ENCODE measurements around the gene CAMK2B.

Gene CAMK2B

DNA sequence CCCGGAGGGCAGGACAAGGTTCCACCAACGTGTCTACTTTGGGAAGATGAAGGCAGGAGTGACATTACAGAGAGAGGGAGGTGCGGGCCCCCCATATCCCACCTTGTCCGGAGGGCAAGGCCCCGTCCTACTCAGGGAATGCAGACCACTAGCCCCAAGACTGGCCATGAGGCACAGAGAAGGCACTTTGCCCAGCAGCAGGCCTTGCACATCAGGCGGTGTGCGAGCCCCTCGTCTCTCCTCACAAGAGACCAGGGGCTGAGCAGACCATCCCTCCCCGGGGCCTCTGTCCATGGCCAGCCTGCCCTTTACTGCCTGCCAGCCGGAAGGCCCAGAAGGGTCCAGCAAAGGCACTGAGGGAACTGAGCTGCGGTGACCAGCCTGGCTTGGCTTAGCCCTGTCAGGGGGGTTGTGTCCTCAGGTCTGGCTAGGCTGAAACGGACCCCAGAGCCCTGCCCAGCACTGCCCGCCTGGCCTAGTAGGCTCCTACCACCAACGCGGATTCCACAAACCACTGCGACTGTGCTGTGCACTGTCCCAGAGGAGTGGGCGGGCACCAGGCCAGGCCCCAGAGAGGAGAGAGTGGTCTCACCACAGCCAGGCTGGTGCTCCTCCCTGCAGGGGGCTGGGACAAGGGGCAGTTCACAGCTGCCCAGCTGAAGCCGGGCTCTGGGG lies 16.7 kb downstream of the CAMK2B start:
- no peak for DNase-seq (ENCODE audit: low read depth)

GRCh38 chr7:44307905-44308595 lies 17.3 kb downstream of the CAMK2B start:
- DNase-seq (ENCODE audit: low read depth): no peak

GRCh38 chr7:44307301-44307900 lies 18.0 kb downstream of the CAMK2B start:
- no peak for DNase-seq (ENCODE audit: low read depth)

DNA sequence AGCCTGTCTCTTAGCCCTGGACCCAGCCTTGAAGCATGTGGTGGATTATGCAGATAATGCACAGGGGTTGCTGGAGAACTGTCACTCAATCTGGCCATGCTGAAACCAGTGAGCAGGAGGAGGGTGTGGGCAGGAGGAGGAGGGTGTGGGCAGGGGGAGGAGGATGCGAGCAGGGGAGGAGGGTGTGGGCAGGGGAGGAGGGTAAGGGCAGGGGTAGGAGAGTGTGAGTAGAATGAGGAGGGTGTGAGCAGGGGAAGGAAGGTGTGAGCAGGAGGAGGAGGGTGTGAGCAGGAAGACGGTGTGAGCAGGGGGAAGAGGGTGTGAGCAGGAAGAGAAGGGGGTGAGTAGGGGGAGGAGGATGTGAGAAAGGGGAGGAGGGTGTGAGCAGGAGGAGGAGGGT lies 18.8 kb downstream of the CAMK2B start:
- no peak for DNase-seq (ENCODE audit: low read depth)

DNA sequence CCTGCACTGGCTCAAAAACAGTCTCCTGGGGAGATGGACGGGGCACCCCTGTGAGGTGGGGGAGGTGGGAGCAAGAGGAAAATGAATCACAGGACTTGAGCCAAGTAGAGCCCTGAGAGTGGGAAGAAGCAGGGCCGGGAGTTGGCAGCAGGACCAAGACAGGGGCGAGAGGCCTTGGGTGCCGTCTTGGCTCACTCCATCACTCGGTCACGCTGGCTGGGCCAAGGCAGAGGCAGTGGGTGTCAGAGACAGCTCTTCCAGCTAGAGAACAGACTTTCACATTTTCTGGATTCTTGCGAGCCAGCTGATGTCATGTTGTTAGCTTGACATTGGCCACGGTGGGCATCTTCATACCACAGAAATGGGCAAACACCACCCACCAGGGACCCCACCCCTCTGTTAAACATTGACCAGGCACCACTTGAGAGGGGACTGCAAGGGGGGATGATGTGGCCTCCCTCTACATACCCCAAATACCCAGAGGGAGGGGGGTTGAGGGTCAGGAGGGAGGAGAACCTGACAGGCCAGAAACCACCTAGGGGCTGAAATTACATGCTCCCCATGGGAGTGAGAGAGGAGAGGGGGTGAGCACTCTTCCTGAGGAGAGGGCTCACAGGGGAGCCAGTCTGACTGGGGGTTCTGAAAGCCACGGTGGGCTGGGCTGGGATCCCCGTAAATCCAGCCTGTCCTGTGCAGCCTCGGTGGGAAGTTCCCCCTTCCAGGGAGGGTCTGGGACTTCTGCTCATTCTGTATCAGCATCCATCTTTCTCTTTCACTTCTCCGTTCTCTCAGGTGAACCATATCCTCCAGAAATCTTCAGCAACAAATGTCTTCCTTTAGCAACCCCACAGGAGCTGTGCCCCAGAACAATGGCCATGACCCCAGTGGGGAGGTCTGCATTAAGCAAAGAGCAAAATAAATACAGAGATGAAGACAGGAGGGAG lies 19.6 kb downstream of the CAMK2B start:
- no peak for DNase-seq (ENCODE audit: low read depth)

- no peak for DNase-seq (ENCODE audit: low read depth)
Observed at GRCh38 chr7:44294325-44295069, 30.9 kb downstream of the CAMK2B start.

DNA sequence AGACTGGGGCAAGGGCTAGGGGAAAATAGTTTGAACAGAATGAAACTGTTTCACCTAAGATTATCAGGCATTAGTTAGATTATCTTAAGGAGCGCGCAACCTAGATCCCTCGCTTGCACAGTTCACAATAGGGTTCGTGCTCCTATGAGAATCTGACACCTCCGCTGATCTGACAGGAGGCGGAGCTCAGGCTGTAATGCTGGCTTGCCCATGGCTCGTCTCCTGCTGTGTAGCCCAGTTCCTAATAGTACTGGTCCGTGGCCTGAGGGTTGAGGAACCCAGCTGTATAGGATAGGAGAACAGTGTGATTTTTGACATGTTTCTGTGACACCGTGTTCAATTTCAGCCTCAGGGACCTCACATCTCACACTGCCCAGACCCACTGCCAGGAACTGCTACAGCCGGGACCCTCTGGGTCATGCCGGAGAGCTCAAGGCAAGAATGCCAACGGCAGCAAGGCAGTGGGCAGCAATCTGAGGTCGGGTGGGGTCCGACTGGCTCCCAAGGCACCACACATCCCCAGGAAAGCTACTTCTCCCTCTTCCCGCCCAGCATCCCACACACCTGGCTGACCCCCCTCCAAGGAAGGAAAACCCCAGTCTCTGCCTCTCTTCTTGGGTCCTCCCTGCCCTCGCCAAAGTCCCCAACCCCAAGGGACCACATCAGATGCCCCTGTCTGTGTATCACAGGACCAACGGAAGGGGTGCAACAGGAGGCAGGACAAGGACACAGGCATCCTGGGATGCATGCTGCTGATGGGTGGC lies 31.7 kb downstream of the CAMK2B start:
- no peak for DNase-seq (ENCODE audit: low read depth)

DNA sequence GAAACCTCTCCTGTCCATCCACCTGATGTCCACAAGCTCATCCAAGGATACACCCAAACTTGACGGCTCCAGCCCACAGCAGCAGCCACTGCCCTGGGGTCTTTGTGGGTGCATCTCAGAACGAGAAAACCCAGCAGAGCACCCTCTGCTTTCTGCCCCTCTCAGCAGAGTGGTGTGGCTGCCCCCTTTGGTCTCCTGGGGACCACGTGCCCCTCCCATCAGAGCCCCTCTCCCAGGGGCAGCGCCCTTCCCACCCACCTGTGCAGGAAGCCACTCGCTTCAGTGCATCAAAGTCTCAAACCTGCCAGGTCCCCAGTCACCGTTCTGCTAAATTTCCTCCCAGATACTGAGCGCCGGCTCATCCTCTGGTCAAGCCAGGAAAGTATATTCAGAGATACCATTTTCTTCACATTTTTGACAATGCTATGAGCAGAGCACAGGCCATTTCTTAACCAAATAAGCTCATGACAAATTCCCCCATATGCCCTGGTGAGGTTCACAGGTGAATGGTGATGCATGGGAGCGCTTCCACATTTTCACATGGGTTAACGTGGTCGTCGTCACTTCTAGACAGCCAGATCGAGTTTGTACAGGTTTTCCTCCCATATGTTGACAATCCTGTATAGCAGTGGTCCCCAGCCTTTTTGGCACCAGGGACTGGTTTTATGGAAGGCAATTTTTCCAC lies 32.4 kb downstream of the CAMK2B start:
- no peak for DNase-seq (ENCODE audit: low read depth)

DNA sequence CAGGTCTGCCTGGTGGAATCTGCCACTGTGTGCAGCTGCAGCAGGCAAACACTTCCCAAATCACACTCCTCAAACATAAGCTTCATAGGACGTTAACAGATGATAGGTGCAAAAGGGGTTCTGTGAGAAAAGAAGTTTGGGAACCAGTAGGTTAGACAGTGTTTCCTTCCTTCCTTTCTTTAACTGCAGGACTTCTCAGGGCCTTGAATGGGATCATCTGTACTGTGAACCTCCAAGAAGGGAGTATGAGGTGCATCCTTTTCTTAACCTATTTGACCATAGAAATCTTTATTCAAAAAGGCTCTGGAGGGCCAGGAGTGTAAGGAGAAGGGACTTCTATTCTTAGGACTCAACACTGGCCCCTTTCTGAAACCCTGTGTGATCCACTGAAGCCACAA lies 33.0 kb downstream of the CAMK2B start:
- DNase-seq (ENCODE audit: low read depth): no peak

DNA sequence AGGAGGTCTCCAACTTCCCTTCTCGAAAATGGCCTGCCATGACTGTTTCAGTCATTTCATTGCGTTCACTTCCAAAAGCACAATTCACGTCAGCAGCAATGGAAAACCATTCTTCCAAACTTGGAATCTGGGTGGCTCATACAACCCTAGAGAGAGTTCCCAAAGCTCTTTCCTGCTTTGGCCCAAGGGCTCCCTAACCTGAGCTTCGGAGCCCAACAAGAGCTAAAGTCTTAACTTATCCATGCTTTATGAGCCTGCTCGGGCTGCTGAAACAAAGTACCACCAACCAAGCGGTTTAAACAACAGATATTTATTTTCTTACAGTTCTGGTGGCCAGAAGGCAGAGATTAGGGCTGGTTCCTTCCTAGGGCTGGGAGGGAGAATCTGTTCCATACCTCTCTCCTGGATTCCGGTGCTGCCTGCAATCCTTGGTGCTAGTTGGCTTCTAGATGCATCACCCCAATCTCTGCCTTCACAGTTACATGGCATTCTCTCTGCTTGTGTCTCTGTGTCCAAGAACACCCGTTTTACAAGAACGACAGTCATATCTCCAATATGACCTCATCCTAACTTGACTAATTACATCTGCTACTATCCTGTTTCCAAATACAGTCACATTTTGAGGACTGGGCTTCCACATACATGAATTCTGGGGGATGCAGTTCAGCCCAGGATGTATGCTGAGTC lies 33.5 kb downstream of the CAMK2B start:
- no peak for DNase-seq (ENCODE audit: low read depth)

DNA sequence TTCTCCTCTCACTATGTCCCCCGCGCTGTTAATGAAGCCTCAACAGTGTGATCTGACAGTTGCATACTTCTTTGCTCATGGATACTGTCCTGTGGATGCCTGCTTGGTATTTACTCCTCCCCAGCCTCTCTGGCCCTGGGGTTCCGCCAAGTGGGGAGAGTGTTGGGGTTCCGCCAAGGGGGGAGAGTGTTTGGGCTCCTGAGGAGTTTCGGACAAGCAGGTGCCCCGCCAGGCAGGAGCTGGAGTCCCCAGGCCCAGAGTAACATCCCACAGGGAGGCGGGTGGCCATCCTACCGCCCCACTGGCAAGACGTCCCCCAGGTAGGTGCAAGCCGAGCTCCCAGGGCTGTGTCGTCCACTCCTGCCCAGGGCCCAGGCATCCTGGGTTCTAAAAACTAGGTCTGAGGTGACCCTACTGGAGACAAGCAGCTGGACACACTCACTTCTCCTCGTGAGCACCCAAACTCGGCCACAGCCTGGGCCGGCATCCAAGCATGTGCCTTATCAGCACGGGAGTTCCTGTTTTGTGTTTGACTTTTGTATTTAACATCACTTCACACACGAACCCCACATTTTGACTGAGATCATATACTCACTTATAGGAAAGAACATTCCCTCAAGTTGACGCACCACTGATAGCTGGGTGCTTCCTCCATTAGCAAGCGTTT lies 34.2 kb downstream of the CAMK2B start:
- no peak for DNase-seq (ENCODE audit: low read depth)

DNA sequence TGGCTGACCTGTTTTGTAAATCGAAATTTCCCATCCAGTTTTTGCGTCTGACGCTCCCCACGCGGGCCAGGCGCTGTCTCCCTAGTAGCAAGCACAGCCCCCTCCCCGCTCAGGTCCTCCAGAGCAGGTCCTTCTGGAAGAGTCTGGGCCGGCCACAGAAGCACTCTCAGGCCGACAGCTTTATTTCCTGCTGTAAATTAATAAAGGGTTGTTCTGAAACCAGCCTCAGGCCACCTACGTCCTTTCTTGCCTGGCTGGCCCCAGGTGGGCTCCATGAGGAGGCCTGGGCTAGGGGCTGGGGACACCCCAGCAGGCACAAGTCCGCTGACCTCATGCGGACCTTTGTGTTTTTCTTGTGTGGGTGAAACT lies 35.2 kb downstream of the CAMK2B start:
- no peak for DNase-seq (ENCODE audit: low read depth)

GRCh38 chr7:44289341-44290251 lies 35.8 kb downstream of the CAMK2B start:
- no peak for DNase-seq (ENCODE audit: low read depth)

DNA sequence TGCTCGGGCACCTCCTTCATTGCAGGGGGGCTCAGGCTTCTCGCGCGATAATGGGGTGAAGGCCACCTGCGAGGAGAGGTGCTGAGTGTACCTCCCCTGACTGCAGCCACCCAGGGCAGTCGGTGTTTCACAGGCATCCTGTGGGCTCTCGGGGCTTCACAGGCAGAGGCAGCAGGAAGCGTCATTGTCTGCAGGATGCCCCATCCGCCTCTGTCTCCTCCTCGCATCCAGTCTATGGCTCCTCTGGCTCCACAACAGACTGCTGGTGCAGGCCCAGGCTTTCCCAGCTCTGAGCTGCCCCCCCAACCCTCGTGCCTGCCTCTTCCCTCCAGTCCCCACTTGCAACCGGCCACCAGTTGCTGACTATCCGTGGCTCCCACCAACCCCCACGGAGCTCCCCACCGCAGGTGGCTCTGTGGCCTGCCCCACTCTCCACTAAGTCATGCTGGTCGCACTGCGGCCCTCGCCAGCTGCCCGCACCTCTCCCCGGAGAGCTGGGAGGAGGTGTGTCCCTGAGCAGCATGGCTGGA lies 36.5 kb downstream of the CAMK2B start:
- DNase-seq (ENCODE audit: low read depth): no peak

GRCh38 chr7:44288381-44288685 lies 37.1 kb downstream of the CAMK2B start:
- no peak for DNase-seq (ENCODE audit: low read depth)

GRCh38 chr7:44287488-44288380 lies 37.7 kb downstream of the CAMK2B start:
- DNase-seq (ENCODE audit: low read depth): no peak

Data from stromal cell of bone marrow (primary cell).